IMR-90 (cell line): Measurements from ENCODE around the gene TRIM4. TPM values are rescaled to one million over a fixed set of nuclear protein-coding genes. Genes with fewer than 3 reads are reported as not detected.

Experiments used
- ATAC-seq: fragments of 200-7000 bp; cut with Tn5 transposase; 2 replicates; pipeline ENCODE4 v1.9.1; 2020; ENCODE audit warnings: low read depth, mild to moderate bottlenecking, moderate library complexity
- BruUV-seq: library from RNA; stranded (reverse); fragments of 400-500 nt; replicated peaks from 2 replicates; lab custom pipeline; 2021; lab: Mats Ljungman, UMichigan
- CTCF ChIA-PET: fragments of 300-600 bp; formaldehyde crosslinking; extraction: SDS; loops from one replicate; lab custom pipeline; 2021; ENCODE audit warnings: antibody characterized with exemption; lab: Yijun Ruan, JAX
- POLR2A ChIA-PET: fragments of 300-600 bp; sonication (Branson Sonifier 250); formaldehyde crosslinking; loops from one replicate; lab custom pipeline; 2022; ENCODE audit warnings: antibody characterized with exemption; ENCODE audit not compliant: unreplicated experiment; lab: Charles Lee
- DNase-seq: peaks from one replicate; pipeline ENCODE4 v3.0.0; 2013
- H2AFZ ChIP-seq: replicated peaks from 2 replicates; pipeline ENCODE3; 2013; ENCODE audit warnings: low read length, mild to moderate bottlenecking; ENCODE audit not compliant: poor library complexity
- H2AK5ac ChIP-seq: 2 replicates; pipeline ENCODE4 v1.6.1; 2013; ENCODE audit warnings: low read depth, low read length, inconsistent platforms
- H2AK9ac ChIP-seq: replicated peaks from 2 replicates; pipeline ENCODE3; 2013; ENCODE audit warnings: mild to moderate bottlenecking, low read depth, low read length, moderate library complexity; ENCODE audit not compliant: poor library complexity
- H2BK120ac ChIP-seq: 2 replicates; pipeline ENCODE4 v1.6.1; 2013; ENCODE audit warnings: low read depth, low read length, inconsistent platforms
- H2BK15ac ChIP-seq: 3 replicates; pipeline ENCODE4 v1.6.1; 2013; ENCODE audit warnings: low read depth, low read length, inconsistent platforms
- H2BK20ac ChIP-seq: 2 replicates; pipeline ENCODE4 v1.6.1; 2013; ENCODE audit warnings: low read depth, mild to moderate bottlenecking, inconsistent platforms, low read length, moderate library complexity
- H2BK5ac ChIP-seq: 2 replicates; pipeline ENCODE4 v1.6.1; 2013; ENCODE audit warnings: mild to moderate bottlenecking, low read depth, low read length, inconsistent platforms; ENCODE audit not compliant: poor library complexity, severe bottlenecking
- H3K14ac ChIP-seq: replicated peaks from 2 replicates; pipeline ENCODE4 v1.6.1; 2013; ENCODE audit warnings: low read depth, low read length, inconsistent platforms
- H3K18ac ChIP-seq: 2 replicates; pipeline ENCODE4 v1.6.1; 2013; ENCODE audit warnings: low read depth, low read length, control low read depth
- H3K23ac ChIP-seq: 2 replicates; pipeline ENCODE4 v1.6.1; 2013; ENCODE audit warnings: low read depth, low read length, inconsistent platforms
- H3K27ac ChIP-seq: 2 replicates; pipeline ENCODE4 v1.5.1; 2013; ENCODE audit warnings: mild to moderate bottlenecking, control low read depth, low read length; ENCODE audit not compliant: insufficient read depth
- H3K27me3 ChIP-seq: 2 replicates; pipeline ENCODE4 v1.6.1; 2013; ENCODE audit warnings: low read length; ENCODE audit not compliant: control insufficient read depth, insufficient read depth
- H3K36me3 ChIP-seq: 2 replicates; pipeline ENCODE4 v1.6.1; 2013; ENCODE audit warnings: low read length, mixed read lengths; ENCODE audit not compliant: control insufficient read depth, insufficient read depth
- H3K4ac ChIP-seq: 2 replicates; pipeline ENCODE4 v1.6.1; 2013; ENCODE audit warnings: low read depth, low read length, inconsistent platforms
- H3K4me1 ChIP-seq: 2 replicates; pipeline ENCODE4 v1.6.1; 2013; ENCODE audit warnings: low read length, mixed read lengths; ENCODE audit not compliant: control insufficient read depth, insufficient read depth
- H3K4me2 ChIP-seq: 2 replicates; pipeline ENCODE4 v1.6.1; 2013; ENCODE audit warnings: low read depth, mild to moderate bottlenecking, control low read depth, low read length, moderate library complexity
- H3K4me3 ChIP-seq: 2 replicates; pipeline ENCODE4 v1.5.1; 2013; ENCODE audit warnings: low read depth, mild to moderate bottlenecking, control low read depth, low read length, moderate library complexity; ENCODE audit not compliant: insufficient read depth
- H3K56ac ChIP-seq: 2 replicates; pipeline ENCODE4 v1.6.1; 2013; ENCODE audit warnings: low read length, inconsistent platforms; ENCODE audit not compliant: insufficient read depth; ENCODE audit errors: extremely low read depth
- H3K79me1 ChIP-seq, 2 experiments: 2 replicates each; pipeline ENCODE4 v1.6.1; 2013; ENCODE audit warnings: low read length in 2 of 2, inconsistent platforms in 1 of 2, low read depth in 1 of 2
- H3K9ac ChIP-seq: 2 replicates; pipeline ENCODE4 v1.6.1; 2013; ENCODE audit warnings: low read depth, low read length, control low read depth
- H3K9me1 ChIP-seq: 2 replicates; pipeline ENCODE4 v1.6.1; 2013; ENCODE audit warnings: low read length, inconsistent platforms; ENCODE audit not compliant: insufficient read depth
- H3K9me3 ChIP-seq: 2 replicates; pipeline ENCODE4 v1.6.1; 2013; ENCODE audit warnings: low read length; ENCODE audit not compliant: control insufficient read depth, insufficient read depth
- H4K20me1 ChIP-seq: 2 replicates; pipeline ENCODE4 v1.6.1; 2013; ENCODE audit warnings: low read length, inconsistent platforms; ENCODE audit not compliant: insufficient read depth
- H4K5ac ChIP-seq: 2 replicates; pipeline ENCODE4 v1.6.1; 2013; ENCODE audit warnings: mild to moderate bottlenecking, low read depth, low read length, control low read depth
- H4K8ac ChIP-seq, 2 experiments: 2 replicates each; pipeline ENCODE4 v1.6.1; 2013; ENCODE audit warnings: low read depth in 2 of 2, low read length in 2 of 2, control low read depth in 1 of 2, inconsistent platforms in 1 of 2
- H4K91ac ChIP-seq: 2 replicates; pipeline ENCODE4 v1.6.1; 2013; ENCODE audit warnings: low read depth, low read length, inconsistent platforms; ENCODE audit not compliant: insufficient read depth
- RAD21 ChIP-seq: IDR thresholded peaks from 2 replicates; pipeline ENCODE4 v1.6.1; 2012; ENCODE audit warnings: low read length, improper control_type of control experiment
- RFX5 ChIP-seq: IDR thresholded peaks from 2 replicates; pipeline ENCODE4 v1.8.0; 2012; ENCODE audit warnings: low read depth, mild to moderate bottlenecking, low read length, moderate library complexity
- SMC3 ChIP-seq: fragments of 150-350 bp; IDR thresholded peaks from 2 replicates; pipeline ENCODE4 v1.6.1; 2016; ENCODE audit warnings: low read depth, mild to moderate bottlenecking, antibody characterized with exemption, low read length, moderate library complexity
- WGBS, 2 experiments: methylation state at CpG; one replicate each; pipeline versions ENCODE4 v1.1.5 to v1.1.7; 2013; ENCODE audit warnings: missing lambda C conversion rate in 2 of 2; ENCODE audit not compliant: insufficient read length in 1 of 2; ENCODE audit errors: extremely low coverage in 2 of 2; 5-methylcytosine and 5-hydroxymethylcytosine counted together
- dilution Hi-C: fragments of 300-500 bp; cut with HindIII; formaldehyde crosslinking; loops from one replicate; pipeline ENCODE4 v1.14.3; 2018; ENCODE audit warnings: low sequenced_read_pairs; ENCODE audit not compliant: unreplicated experiment
- in situ Hi-C: fragments of 300-500 bp; cut with MboI; formaldehyde crosslinking; loops from 3 replicates; pipeline ENCODE4 v1.14.3; 2019; ENCODE audit warnings: low sequenced_read_pairs, inconsistent platforms, mixed read lengths
- intact Hi-C: fragments of 100-400 bp; cut with micrococcal nuclease; formaldehyde crosslinking; loops from 2 replicates; pipeline ENCODE4 v1.10.0; 2022
- polyA plus RNA-seq, 3 experiments: library from polyadenylated mRNA; depleted of rRNA; stranded (reverse); fragments of >200 nt; gene quantifications; 2 replicates each; pipeline ENCODE4 v1.2.3, GENCODE V29; 2012; ENCODE audit warnings: low replicate concordance in 1 of 3
- total RNA-seq: library from RNA; depleted of rRNA; stranded (reverse); fragments of >200 nt; gene quantifications from 2 replicates; pipeline ENCODE4 v1.2.3, GENCODE V29; 2012
- TF ChIP-seq, protein P1 (sequence below): conservative IDR thresholded peaks from 2 replicates; pipeline ENCODE4 v1.5.1; 2012; ENCODE audit warnings: mild to moderate bottlenecking, low read depth, low read length, improper control_type of control experiment

The TRIM4 gene
- total and polyA plus RNA-seq, 2 of the 4 experiments (the other 2 are of a cell fraction), result 10.6 to 13.4 TPM

DNA sequence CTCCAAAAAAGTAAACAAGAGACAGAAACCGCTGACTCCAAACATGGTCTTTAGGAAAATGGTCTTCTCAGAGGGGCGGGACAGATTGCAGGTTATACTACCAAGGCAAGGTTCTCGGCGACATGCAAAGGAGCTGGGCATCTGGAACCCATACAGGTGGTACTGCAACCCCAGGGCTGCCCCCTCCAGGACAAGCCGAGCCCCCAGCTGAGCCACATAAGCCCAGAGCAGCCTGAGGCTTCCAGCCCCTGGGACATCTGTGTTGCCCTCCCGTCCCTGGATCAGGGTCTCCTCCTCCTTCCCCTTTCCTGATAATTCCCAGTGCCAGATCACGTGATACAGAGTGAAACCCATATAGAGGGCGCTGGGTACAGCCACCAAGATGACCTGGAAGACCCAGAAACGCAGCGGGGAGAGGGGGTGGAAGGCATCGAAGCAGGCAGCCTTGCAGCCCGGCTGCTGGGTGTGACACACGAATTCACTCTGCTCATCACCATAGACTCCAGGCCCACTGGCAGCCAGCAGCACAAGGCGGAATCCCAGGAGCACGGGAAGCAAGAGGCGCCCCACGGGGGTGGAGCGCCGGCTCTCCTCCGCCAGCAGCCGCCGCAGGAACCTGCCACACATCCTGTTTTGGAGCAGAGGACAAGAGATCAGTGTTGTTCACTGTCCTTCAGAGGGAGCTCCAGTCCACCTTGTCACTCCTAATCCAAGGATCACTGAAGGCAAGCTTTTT is 9.8 kb upstream of the TRIM4 start, which contains the start of gene GJC3:
Gene GJC3, minus strand, starts transcription at position 627 of the 736 bp plus-strand sequence. Its CDS starts 0 bp downstream, at position 627.
- no peak within 1 kb of the TSS for H3K4ac ChIP-seq
- H3K4me1 ChIP-seq, result no peaks in the 10 kb centered on the region
- 0 out of 2 replicates have a peak within 1 kb of the TSS, but pooled peaks have one; percentile 35 for H3K14ac ChIP-seq
- no peak within 1 kb of the TSS for H3K27ac ChIP-seq
- in situ Hi-C loops (no loop called here), intact Hi-C loops (loop anchor here (10.0 kb wide), 1 partner anchor 126 kb away; no protein-coding TSS in a partner anchor), dilution Hi-C loops (no loop called here)
- H3K9ac ChIP-seq, result peak within 1 kb of the TSS; percentile 32; the same call in 1 of the 2 replicates
- H4K20me1 ChIP-seq, result no peaks in the 10 kb centered on the region
- no peak within 1 kb of the TSS for H2BK20ac ChIP-seq
- H2AK5ac ChIP-seq, result no peak within 1 kb of the TSS
- no peak within 1 kb of the TSS for H2BK120ac ChIP-seq
- BruUV-seq, result no TSS peak
- H3K56ac ChIP-seq, result no peak within 1 kb of the TSS; the same call in 1 of the 2 replicates
- H2AFZ ChIP-seq, result peak within 1 kb of the TSS; percentile 61
- no peaks in the 10 kb centered on the region for H3K9me3 ChIP-seq
- H3K27me3 ChIP-seq, result peaks cover 21% of the 10 kb centered on the region
- TF ChIP-seq, protein P1, sequence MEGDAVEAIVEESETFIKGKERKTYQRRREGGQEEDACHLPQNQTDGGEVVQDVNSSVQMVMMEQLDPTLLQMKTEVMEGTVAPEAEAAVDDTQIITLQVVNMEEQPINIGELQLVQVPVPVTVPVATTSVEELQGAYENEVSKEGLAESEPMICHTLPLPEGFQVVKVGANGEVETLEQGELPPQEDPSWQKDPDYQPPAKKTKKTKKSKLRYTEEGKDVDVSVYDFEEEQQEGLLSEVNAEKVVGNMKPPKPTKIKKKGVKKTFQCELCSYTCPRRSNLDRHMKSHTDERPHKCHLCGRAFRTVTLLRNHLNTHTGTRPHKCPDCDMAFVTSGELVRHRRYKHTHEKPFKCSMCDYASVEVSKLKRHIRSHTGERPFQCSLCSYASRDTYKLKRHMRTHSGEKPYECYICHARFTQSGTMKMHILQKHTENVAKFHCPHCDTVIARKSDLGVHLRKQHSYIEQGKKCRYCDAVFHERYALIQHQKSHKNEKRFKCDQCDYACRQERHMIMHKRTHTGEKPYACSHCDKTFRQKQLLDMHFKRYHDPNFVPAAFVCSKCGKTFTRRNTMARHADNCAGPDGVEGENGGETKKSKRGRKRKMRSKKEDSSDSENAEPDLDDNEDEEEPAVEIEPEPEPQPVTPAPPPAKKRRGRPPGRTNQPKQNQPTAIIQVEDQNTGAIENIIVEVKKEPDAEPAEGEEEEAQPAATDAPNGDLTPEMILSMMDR, result peak; percentile 38
- TF ChIP-seq SMC3 (0 out of 2 replicates have a peak, but pooled peaks have one; percentile 5), RFX5 (no peak), RAD21 (peak; percentile 36; the same call in 1 of the 2 replicates)
- H4K91ac ChIP-seq, result no peak within 1 kb of the TSS
- WGBS, 2 experiments, result 2% methylated on average over 7 of the region's 22 CpGs; no CpG with 5 or more reads in 1 of the 2 experiments
- no peaks in the 10 kb centered on the region for H3K36me3 ChIP-seq
- DNase-seq (peak; percentile 52), ATAC-seq (peak; percentile 91)
- H2AK9ac ChIP-seq, result peak within 1 kb of the TSS; percentile 37
- H2BK5ac ChIP-seq, result no peak within 1 kb of the TSS
- H3K4me2 ChIP-seq, result peak within 1 kb of the TSS; percentile 59
- no peak within 1 kb of the TSS for H4K8ac ChIP-seq
- H3K79me1 ChIP-seq, result no peaks in the 10 kb centered on the region
- ChIA-PET POLR2A (interaction anchor here (0.5 kb wide), 1 partner anchor 34 kb away, joined by 6 read pairs; no protein-coding TSS in a partner anchor), CTCF (interaction anchor here (1.4 kb wide), 1 partner anchor 8 kb away, joined by 5 read pairs; no protein-coding TSS in a partner anchor)
- H2BK15ac ChIP-seq, result no peak within 1 kb of the TSS; the same call in 2 of the 3 replicates
- H3K18ac ChIP-seq, result no peak within 1 kb of the TSS
- no peaks in the 10 kb centered on the region for H3K9me1 ChIP-seq
- H3K23ac ChIP-seq, result no peak within 1 kb of the TSS
- peak within 1 kb of the TSS; percentile 16; the same call in 1 of the 2 replicates for H3K4me3 ChIP-seq
- no peak within 1 kb of the TSS for H4K5ac ChIP-seq
